Osteocyte (in vitro differentiated cells): ENCODE data around the gene SYNJ2. TPM values are rescaled to one million over a fixed set of nuclear protein-coding genes. Genes with fewer than 3 reads are reported as not detected.

Source experiments
- DNase-seq: peaks from one replicate; pipeline ENCODE4 v3.0.0; 2021; ENCODE audit warnings: mixed read lengths; ENCODE audit not compliant: unreplicated experiment; ENCODE audit errors: extremely low spot score
- H3K27ac Mint-ChIP-seq: one replicate; pipeline ENCODE4 v1.8.0; 2021; ENCODE audit warnings: mild to moderate bottlenecking, mixed read lengths; ENCODE audit not compliant: unreplicated experiment
- H3K27me3 Mint-ChIP-seq: one replicate; pipeline ENCODE4 v1.8.0; 2021; ENCODE audit warnings: mixed read lengths; ENCODE audit not compliant: unreplicated experiment
- H3K36me3 Mint-ChIP-seq: one replicate; pipeline ENCODE4 v1.8.0; 2021; ENCODE audit warnings: mixed read lengths; ENCODE audit not compliant: unreplicated experiment
- H3K4me1 Mint-ChIP-seq: one replicate; pipeline ENCODE4 v1.8.0; 2021; ENCODE audit warnings: mixed read lengths; ENCODE audit not compliant: unreplicated experiment
- H3K4me3 Mint-ChIP-seq: one replicate; pipeline ENCODE4 v1.8.0; 2021; ENCODE audit warnings: mild to moderate bottlenecking, moderate library complexity, mixed read lengths; ENCODE audit not compliant: unreplicated experiment
- H3K9me3 Mint-ChIP-seq: one replicate; pipeline ENCODE4 v1.8.0; 2021; ENCODE audit warnings: mixed read lengths; ENCODE audit not compliant: unreplicated experiment
- CTCF ChIP-seq: fragments of 200-600 bp; sonication (generic); IDR thresholded peaks from 2 replicates; pipeline ENCODE4 v1.5.0; 2021; ENCODE audit warnings: antibody characterized with exemption, mild to moderate bottlenecking, moderate library complexity
- total RNA-seq: library from RNA; stranded (reverse); gene quantifications from 2 replicates; pipeline ENCODE4 v1.2.1, GENCODE V29; 2021

The SYNJ2 gene
- total RNA-seq, 1 donor from 2014 or later = 94.5 TPM

- TF ChIP-seq CTCF = no peak
- H3K9me3 Mint-ChIP-seq = no peaks in the 10 kb centered on the region
- no peak for DNase-seq
- H3K27ac Mint-ChIP-seq = peak overlapping the region; percentile 86
- H3K36me3 Mint-ChIP-seq = peaks cover 10% of the 10 kb centered on the region
- H3K4me3 Mint-ChIP-seq = peak overlapping the region; percentile 40
- no peaks in the 10 kb centered on the region for H3K27me3 Mint-ChIP-seq
- peaks cover 90% of the 10 kb centered on the region for H3K4me1 Mint-ChIP-seq
Measured at GRCh38 chr6:157990321-157991066, 8.8 kb downstream of the SYNJ2 start.

- peak overlapping the region; percentile 86 for H3K27ac Mint-ChIP-seq
- no peaks in the 10 kb centered on the region for H3K27me3 Mint-ChIP-seq
- TF ChIP-seq CTCF = no peak
- no peaks in the 10 kb centered on the region for H3K9me3 Mint-ChIP-seq
- DNase-seq = no peak
- H3K36me3 Mint-ChIP-seq = peaks cover 11% of the 10 kb centered on the region
- no peak overlapping the region for H3K4me3 Mint-ChIP-seq
- H3K4me1 Mint-ChIP-seq = peaks cover 88% of the 10 kb centered on the region
Measured at GRCh38 chr6:157991067-157991432, 9.4 kb downstream of the SYNJ2 start.

- H3K27me3 Mint-ChIP-seq = no peaks in the 10 kb centered on the region
- H3K4me1 Mint-ChIP-seq = peaks cover 86% of the 10 kb centered on the region
- no peak for DNase-seq
- peaks cover 19% of the 10 kb centered on the region for H3K36me3 Mint-ChIP-seq
- H3K27ac Mint-ChIP-seq = peak overlapping the region; percentile 68
- H3K4me3 Mint-ChIP-seq = no peak overlapping the region
- TF ChIP-seq CTCF = no peak
- no peaks in the 10 kb centered on the region for H3K9me3 Mint-ChIP-seq
Measured at GRCh38 chr6:157993076-157993475, 11.4 kb downstream of the SYNJ2 start.

- Mint-ChIP-seq H3K36me3 (peaks cover 22% of the 10 kb centered on the region), H3K4me1 (peaks cover 85% of the 10 kb centered on the region), H3K27ac (peak overlapping the region; percentile 68), H3K27me3 (no peaks in the 10 kb centered on the region), H3K9me3 (no peaks in the 10 kb centered on the region), H3K4me3 (no peak overlapping the region)
- no peak for TF ChIP-seq CTCF
- DNase-seq = no peak
Measured at GRCh38 chr6:157994125-157994795, 12.6 kb downstream of the SYNJ2 start.

GRCh38 chr6:157995458-157995857, 13.8 kb downstream of the SYNJ2 start:
- TF ChIP-seq CTCF = no peak
- H3K4me1 Mint-ChIP-seq = peaks cover 82% of the 10 kb centered on the region
- H3K36me3 Mint-ChIP-seq = peaks cover 22% of the 10 kb centered on the region
- H3K27ac Mint-ChIP-seq = peak overlapping the region; percentile 68
- H3K27me3 Mint-ChIP-seq = no peaks in the 10 kb centered on the region
- DNase-seq = no peak
- no peaks in the 10 kb centered on the region for H3K9me3 Mint-ChIP-seq
- H3K4me3 Mint-ChIP-seq = no peak overlapping the region
